Measurements from ENCODE around the gene MYO1B. TPM values are rescaled to one million over a fixed set of nuclear protein-coding genes. Genes with fewer than 3 reads are reported as not detected.
"Not testable (repeated sequence)": the region's sequence is repeated elsewhere in the genome, so short reads cannot be mapped to it uniquely, and the experiment has no call there.

The MYO1B gene
- total and polyA plus RNA-seq, 5 donors, result 6.0 to 16.3 (median 11.9) TPM

- no peak for ATAC-seq
- DNase-seq, result no peak
- Histone ChIP-seq H3K9me3 (ENCODE audit: control insufficient read depth, low read length) (no peaks in the 10 kb centered on the region), H3K4me1 (ENCODE audit: control insufficient read depth, insufficient read depth, low read length) (no peaks in the 10 kb centered on the region), H3K27me3 (ENCODE audit: control insufficient read depth, insufficient read depth) (no peaks in the 10 kb centered on the region), H3K27ac (ENCODE audit: low read length) (no peak overlapping the region), H3K4me3 (ENCODE audit: low read length) (no peak overlapping the region)
- intact Hi-C loops (cut with DNase I), result no loop called here
- 93% methylated on average over 3 of the region's 3 CpGs for WGBS
Observed at GRCh38 chr2:191439481-191439880, 194.3 kb downstream of the MYO1B start.

- Histone ChIP-seq H3K27me3 (ENCODE audit: control insufficient read depth, insufficient read depth) (no peaks in the 10 kb centered on the region), H3K4me3 (ENCODE audit: low read length) (no peak overlapping the region), H3K4me1 (ENCODE audit: control insufficient read depth, insufficient read depth, low read length) (no peaks in the 10 kb centered on the region), H3K9me3 (ENCODE audit: control insufficient read depth, low read length) (no peaks in the 10 kb centered on the region), H3K27ac (ENCODE audit: low read length) (no peak overlapping the region)
- ATAC-seq (peak; percentile 42 to 43), DNase-seq (peak; percentile 30 to 74 (median 60))
- intact Hi-C loops (cut with DNase I), result no loop called here
- WGBS, result 55% methylated on average over 14 of the region's 14 CpGs
Observed at GRCh38 chr2:191441496-191442214, 196.5 kb downstream of the MYO1B start.

GRCh38 chr2:191443446-191443845 is 198.2 kb downstream of the MYO1B start:
- no peaks in the 10 kb centered on the region for H3K9me3 ChIP-seq (ENCODE audit: control insufficient read depth, low read length)
- no peaks in the 10 kb centered on the region for H3K27me3 ChIP-seq (ENCODE audit: control insufficient read depth, insufficient read depth)
- no peaks in the 10 kb centered on the region for H3K4me1 ChIP-seq (ENCODE audit: control insufficient read depth, insufficient read depth, low read length)
- H3K4me3 ChIP-seq (ENCODE audit: low read length), result no peak overlapping the region
- WGBS, result 48% methylated on average over 3 of the region's 3 CpGs
- intact Hi-C loops (cut with DNase I), result no loop called here
- DNase-seq (no peak), ATAC-seq (no peak)
- H3K27ac ChIP-seq (ENCODE audit: low read length), result no peak overlapping the region

- H3K9me3 ChIP-seq (ENCODE audit: control insufficient read depth, low read length), result no peaks in the 10 kb centered on the region
- H3K4me3 ChIP-seq (ENCODE audit: low read length), result no peak overlapping the region
- no peak for ATAC-seq
- H3K27me3 ChIP-seq (ENCODE audit: control insufficient read depth, insufficient read depth), result no peaks in the 10 kb centered on the region
- DNase-seq, result no peak
- no peaks in the 10 kb centered on the region for H3K4me1 ChIP-seq (ENCODE audit: control insufficient read depth, insufficient read depth, low read length)
- no peak overlapping the region for H3K27ac ChIP-seq (ENCODE audit: low read length)
- WGBS, result 65% methylated on average over 2 of the region's 2 CpGs
- intact Hi-C loops (cut with DNase I), result no loop called here
Observed at GRCh38 chr2:191446910-191447309, 201.7 kb downstream of the MYO1B start.

GRCh38 chr2:191451116-191451515 is 205.9 kb downstream of the MYO1B start:
- Histone ChIP-seq H3K4me3 (ENCODE audit: low read length) (no peak overlapping the region), H3K4me1 (ENCODE audit: control insufficient read depth, insufficient read depth, low read length) (no peaks in the 10 kb centered on the region), H3K27ac (ENCODE audit: low read length) (no peak overlapping the region), H3K27me3 (ENCODE audit: control insufficient read depth, insufficient read depth) (no peaks in the 10 kb centered on the region), H3K9me3 (ENCODE audit: control insufficient read depth, low read length) (no peaks in the 10 kb centered on the region)
- intact Hi-C loops (cut with DNase I), result no loop called here
- ATAC-seq, result no peak
- DNase-seq, result no peak
- WGBS, result 93% methylated on average over 5 of the region's 5 CpGs

GRCh38 chr2:191452065-191452464 is 206.9 kb downstream of the MYO1B start:
- ATAC-seq (no peak), DNase-seq (no peak)
- intact Hi-C loops (cut with DNase I), result no loop called here
- WGBS, result 90% methylated on average over 3 of the region's 3 CpGs
- Histone ChIP-seq H3K4me3 (ENCODE audit: low read length) (no peak overlapping the region), H3K27me3 (ENCODE audit: control insufficient read depth, insufficient read depth) (no peaks in the 10 kb centered on the region), H3K4me1 (ENCODE audit: control insufficient read depth, insufficient read depth, low read length) (no peaks in the 10 kb centered on the region), H3K9me3 (ENCODE audit: control insufficient read depth, low read length) (no peaks in the 10 kb centered on the region), H3K27ac (ENCODE audit: low read length) (no peak overlapping the region)

GRCh38 chr2:191453761-191454160 is 208.6 kb downstream of the MYO1B start:
- Histone ChIP-seq H3K4me1 (ENCODE audit: control insufficient read depth, insufficient read depth, low read length) (no peaks in the 10 kb centered on the region), H3K9me3 (ENCODE audit: control insufficient read depth, low read length) (no peaks in the 10 kb centered on the region), H3K27ac (ENCODE audit: low read length) (no peak overlapping the region), H3K4me3 (ENCODE audit: low read length) (no peak overlapping the region), H3K27me3 (ENCODE audit: control insufficient read depth, insufficient read depth) (no peaks in the 10 kb centered on the region)
- WGBS, result 82% methylated on average over 6 of the region's 6 CpGs
- no peak for ATAC-seq
- intact Hi-C loops (cut with DNase I), result no loop called here
- no peak for DNase-seq

- WGBS, result 86% methylated on average over 8 of the region's 12 CpGs
- not testable (repeated sequence) for ATAC-seq
Observed at GRCh38 chr2:191456506-191456905, 211.3 kb downstream of the MYO1B start.

GRCh38 chr2:191459158-191459557 is 214.0 kb downstream of the MYO1B start:
- Histone ChIP-seq H3K4me3 (ENCODE audit: low read length) (no peak overlapping the region), H3K4me1 (ENCODE audit: control insufficient read depth, insufficient read depth, low read length) (no peaks in the 10 kb centered on the region), H3K27me3 (ENCODE audit: control insufficient read depth, insufficient read depth) (no peaks in the 10 kb centered on the region), H3K27ac (ENCODE audit: low read length) (no peak overlapping the region), H3K9me3 (ENCODE audit: control insufficient read depth, low read length) (no peaks in the 10 kb centered on the region)
- DNase-seq, result no peak
- intact Hi-C loops (cut with DNase I), result no loop called here
- no peak for ATAC-seq

More at GRCh38 chr2:191456506-191456905, 211.3 kb downstream of the MYO1B start:
- DNase-seq; H3K9me3 ChIP-seq (ENCODE audit: control insufficient read depth, low read length); H3K27ac ChIP-seq (ENCODE audit: low read length); intact Hi-C loops (cut with DNase I); H3K27me3 ChIP-seq (ENCODE audit: control insufficient read depth, insufficient read depth); H3K4me1 ChIP-seq (ENCODE audit: control insufficient read depth, insufficient read depth, low read length); H3K4me3 ChIP-seq (ENCODE audit: low read length): not testable (repeated sequence)

GRCh38 chr2:191462370-191462769 is 217.2 kb downstream of the MYO1B start:
- no peak for ATAC-seq
- H3K4me1 ChIP-seq (ENCODE audit: control insufficient read depth, insufficient read depth, low read length), result no peaks in the 10 kb centered on the region
- no peaks in the 10 kb centered on the region for H3K27me3 ChIP-seq (ENCODE audit: control insufficient read depth, insufficient read depth)
- intact Hi-C loops (cut with DNase I), result no loop called here
- no peak overlapping the region for H3K27ac ChIP-seq (ENCODE audit: low read length)
- no peak for DNase-seq
- 89% methylated on average over 3 of the region's 3 CpGs for WGBS
- H3K4me3 ChIP-seq (ENCODE audit: low read length), result no peak overlapping the region
- H3K9me3 ChIP-seq (ENCODE audit: control insufficient read depth, low read length), result no peaks in the 10 kb centered on the region

- no peaks in the 10 kb centered on the region for H3K4me1 ChIP-seq (ENCODE audit: control insufficient read depth, insufficient read depth, low read length)
- H3K27ac ChIP-seq (ENCODE audit: low read length), result no peak overlapping the region
- no peaks in the 10 kb centered on the region for H3K27me3 ChIP-seq (ENCODE audit: control insufficient read depth, insufficient read depth)
- no peak overlapping the region for H3K4me3 ChIP-seq (ENCODE audit: low read length)
- no peaks in the 10 kb centered on the region for H3K9me3 ChIP-seq (ENCODE audit: control insufficient read depth, low read length)
- WGBS, result 50% methylated on average over 2 of the region's 2 CpGs
- peak; percentile 46 to 68 for ATAC-seq
- DNase-seq, result peak in 2 of 3 donors; percentile 28 to 68
- intact Hi-C loops (cut with DNase I), result no loop called here
Observed at GRCh38 chr2:191463790-191464189, 218.6 kb downstream of the MYO1B start.
